NCI-H510A treated with DMSO at 0.1 percent for 48 hours (cell line): ENCODE data around the gene GSDME.

Experiments used
- DNase-seq: peaks from one replicate; lab custom pipeline; 2025; lab: John Stamatoyannopoulos, UW

GSDME gene

GRCh38 chr7:24722386-24723177, 34.7 kb downstream of the GSDME start:
- DNase-seq: peak; percentile 8

DNA sequence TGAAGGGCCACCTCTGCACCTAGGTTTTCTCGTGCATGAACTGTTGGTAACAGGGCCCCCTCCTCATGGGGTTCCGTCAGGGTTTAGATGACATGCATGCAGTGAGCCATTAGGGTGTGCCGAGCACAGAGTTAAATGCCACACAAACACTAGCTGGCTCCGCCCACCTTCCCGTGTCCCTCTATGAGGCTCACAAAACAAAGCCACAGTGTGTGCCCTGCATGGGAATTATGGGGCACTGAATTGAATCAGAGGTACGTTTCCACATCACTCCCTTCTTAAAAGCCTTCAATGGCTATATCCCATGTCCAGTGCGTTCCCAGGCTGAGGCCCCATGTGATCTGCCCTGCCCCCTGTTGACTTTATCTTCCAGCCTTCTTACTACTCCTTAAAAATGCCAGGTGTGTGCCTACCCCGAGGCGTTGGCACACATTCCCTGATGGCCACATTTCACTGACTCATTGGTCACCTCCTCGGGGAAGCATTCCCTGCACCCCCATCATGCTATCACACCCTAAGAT, 35.7 kb downstream of the GSDME start:
- no peak for DNase-seq

- DNase-seq: no peak
Observed at GRCh38 chr7:24720283-24720682, 37.0 kb downstream of the GSDME start.

DNA sequence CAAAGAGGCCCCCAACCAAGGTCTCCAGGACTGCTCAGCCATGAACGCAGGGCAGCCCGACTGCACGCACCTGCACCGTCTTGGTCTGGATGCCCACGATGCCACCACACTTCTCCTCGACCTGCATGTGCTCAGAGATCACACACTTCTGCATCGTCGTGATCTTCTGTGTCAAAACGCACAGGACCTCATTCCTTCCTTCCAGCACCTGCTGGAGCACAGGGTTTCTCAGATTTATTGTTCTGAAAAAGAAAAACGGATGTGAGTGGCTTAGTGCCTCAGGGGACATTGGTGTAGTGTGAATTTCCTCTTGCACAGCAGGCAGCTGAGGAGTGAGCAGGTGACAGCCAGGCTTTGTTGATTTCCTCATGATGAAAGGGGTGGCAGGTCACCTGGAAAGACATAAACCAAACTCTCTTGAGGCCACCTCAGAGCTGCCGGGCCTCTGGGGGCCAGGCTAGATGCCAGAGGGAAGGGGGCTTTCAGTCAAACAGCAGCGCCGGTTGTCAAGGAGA, 38.2 kb downstream of the GSDME start:
- peak; percentile 27 for DNase-seq

DNA sequence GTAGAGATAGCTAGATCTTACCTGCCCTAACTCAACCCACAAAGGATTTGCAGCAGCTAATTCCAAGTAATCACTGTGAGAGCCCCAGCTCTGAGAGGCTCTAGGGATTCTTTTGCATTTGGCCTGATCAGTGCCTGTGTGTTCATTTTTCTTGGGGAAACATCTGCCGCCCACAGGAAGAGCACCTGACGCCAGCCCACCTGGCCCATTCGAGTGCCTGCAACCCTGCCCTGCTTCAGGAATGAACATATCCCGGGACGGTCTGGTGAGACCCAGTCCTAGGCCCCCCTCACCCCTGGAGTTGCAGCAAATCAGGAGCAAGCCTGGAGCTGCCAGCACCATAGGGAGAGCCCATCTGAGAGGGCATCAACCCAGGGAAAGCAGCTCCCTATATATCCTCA, 38.8 kb downstream of the GSDME start:
- DNase-seq: no peak

- no peak for DNase-seq
Observed at GRCh38 chr7:24717694-24718320, 39.5 kb downstream of the GSDME start.

DNA sequence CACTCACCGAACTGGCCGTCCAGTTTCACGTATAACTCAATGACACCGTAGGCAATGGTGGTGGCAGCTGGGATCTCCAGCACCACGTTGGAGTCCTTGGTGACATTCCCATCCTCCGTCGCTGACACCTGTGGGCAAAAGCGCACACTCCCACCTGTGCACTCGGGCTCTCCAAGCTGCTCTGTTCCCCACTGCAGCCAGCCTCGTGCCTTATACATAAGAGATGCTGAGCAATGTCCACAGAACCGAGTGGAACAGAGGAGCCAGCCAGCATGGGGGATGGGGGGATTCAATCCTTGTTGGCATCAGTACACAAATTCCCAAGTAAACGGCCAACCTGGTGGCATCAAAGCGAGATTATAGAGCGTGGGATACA, 40.0 kb downstream of the GSDME start:
- no peak for DNase-seq

GRCh38 chr7:24716480-24717246, 40.6 kb downstream of the GSDME start:
- DNase-seq: no peak

DNA sequence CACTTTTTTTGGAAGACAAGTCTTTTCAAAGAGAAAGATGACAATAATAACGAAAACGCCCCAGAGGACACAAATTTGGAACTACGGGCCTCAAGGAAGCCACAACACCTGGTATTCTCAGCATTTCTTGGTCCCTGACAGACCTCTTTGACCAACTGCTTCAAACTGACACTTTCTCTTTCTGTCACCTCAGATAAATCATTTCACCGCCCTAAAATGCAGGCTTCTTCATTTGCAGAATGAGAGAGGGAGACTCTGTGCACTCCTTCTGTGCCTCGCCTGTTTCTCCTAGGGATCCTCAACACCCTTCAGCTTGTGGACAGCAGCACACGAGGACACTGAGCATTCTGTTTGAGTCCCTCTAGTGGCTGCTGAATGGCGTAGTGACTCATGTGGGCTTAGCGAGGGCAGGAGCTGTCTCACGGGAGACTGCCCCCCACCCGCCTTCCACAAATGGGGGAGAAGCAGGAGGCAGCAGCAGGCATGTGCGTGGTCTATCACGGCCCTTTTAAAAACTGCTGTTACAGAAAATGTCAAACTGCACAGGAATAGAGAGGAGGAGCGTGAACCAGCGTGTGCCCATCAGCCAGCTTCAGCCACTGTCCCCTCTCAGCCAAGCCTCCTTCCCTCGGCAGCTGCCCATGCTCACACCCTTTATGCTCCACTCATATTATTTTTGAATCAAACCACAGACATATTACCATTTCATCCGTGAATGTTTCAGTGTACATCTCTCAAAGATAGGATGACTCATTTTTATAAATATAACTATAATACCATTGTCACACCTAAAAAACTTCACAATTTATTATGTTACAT, 41.4 kb downstream of the GSDME start:
- no peak for DNase-seq

GRCh38 chr7:24715171-24715570, 42.1 kb downstream of the GSDME start:
- DNase-seq: no peak

DNA sequence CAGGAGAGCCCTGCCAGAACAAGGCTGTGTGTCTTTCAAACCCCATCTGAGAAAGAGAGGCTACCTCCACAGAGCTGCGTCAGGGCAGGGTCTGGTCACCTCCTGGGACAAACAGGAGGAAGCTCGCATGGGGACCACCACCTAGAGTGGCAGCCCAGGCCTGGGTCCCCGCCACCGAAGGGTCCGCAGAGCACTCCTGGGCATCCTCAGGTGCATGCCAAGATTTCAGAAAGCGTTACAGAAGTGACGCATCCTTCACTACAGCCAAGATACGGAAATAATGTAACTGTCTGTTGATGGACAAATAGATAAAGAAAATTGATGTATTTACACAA, 42.6 kb downstream of the GSDME start:
- no peak for DNase-seq

DNA sequence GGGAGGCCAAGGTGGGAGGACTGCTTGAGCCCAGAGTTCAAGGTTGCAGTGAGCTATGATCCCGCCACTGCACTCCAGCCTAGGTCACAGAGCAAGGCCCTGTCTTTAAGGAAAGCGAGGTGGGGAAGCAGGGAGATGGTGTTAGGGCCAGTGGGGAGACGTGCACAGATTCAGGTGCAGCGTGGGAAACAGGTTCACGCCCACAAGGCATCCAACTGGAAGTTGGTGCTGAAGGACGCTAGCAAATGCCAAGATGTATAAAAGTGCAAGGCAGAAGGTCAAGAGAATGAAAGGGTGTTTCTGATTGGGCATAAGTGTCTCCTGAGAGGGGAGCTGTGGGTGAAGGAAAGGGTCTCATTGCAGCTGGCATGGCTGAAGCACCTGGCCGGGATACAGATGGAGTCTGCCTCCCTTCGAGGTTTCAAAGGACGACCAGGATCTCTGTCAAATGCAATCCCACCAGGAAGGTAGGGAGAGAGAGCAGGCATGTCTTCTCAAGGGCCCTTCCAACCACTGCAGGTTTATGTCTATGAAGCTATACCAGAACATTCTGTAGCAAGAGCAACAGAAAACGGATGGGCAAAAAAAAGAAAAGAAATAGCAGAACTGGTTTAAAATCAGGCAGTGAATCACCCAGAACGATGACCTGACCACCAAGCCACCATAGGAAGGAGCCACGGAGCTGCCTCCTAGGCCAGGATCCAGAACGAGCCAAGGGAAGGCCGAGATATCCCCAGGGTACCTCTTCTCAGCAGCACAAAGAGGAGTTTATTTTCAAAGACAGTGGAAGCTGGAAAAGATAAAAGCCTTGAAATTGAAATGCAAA, 43.2 kb downstream of the GSDME start:
- DNase-seq: no peak

GRCh38 chr7:24713039-24713793, 44.0 kb downstream of the GSDME start:
- DNase-seq: no peak

DNA sequence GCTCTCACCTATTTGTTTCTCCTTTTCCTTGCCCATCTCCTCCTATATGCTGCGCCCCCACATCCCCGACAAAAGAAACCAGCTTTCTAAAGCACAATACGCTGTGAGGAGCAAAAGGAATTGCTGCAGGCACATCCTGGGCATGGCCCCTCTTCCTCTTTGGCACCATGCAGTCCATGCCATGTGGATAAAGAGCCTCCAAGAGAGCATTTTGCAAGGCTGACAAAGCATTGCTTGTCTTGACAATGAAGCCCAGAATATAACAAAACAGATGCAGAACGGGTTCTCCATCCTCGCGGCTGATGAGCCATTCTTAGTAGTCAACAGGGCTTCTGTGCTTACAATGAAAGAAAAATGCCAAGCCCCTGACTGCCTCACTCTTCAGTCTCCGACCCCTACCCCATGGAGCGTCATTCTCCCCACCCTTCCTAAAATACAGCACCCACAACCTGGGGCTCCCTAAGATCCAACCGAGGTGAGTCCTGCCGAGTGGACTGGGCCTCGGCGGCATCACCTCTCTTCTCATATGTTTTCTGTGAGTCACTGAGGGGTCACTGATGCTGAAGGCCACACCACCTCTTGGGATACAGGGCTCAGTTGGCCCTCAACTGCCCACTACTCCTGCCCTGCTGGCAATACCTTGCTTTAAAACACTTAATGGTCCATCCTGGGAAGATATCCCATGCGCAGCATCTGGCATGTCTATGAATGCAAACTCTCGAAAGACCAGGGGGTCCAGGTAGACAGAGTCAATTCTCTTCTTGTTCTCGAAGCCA, 47.5 kb downstream of the GSDME start:
- no peak for DNase-seq

DNA sequence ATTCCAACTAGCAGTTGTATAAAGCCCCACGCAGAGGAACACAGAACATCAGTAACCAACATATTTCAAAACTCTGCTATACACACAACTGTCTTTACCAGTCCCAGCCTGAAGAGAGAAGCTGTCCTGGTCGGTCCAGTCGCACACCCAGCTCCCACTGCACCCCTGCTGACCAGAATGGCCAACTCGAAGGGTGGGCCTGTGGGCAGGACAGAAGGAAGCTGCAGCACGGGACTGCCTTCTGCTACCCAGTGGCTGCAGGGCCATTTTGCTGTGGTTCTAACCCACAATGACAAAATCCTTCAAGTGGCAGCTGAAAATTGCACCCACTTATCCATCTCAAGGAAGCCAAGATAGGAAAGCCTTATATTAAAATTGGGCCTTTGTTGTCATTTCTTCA, 48.2 kb downstream of the GSDME start:
- no peak for DNase-seq

GRCh38 chr7:24707988-24708615, 49.2 kb downstream of the GSDME start:
- DNase-seq: no peak

DNA sequence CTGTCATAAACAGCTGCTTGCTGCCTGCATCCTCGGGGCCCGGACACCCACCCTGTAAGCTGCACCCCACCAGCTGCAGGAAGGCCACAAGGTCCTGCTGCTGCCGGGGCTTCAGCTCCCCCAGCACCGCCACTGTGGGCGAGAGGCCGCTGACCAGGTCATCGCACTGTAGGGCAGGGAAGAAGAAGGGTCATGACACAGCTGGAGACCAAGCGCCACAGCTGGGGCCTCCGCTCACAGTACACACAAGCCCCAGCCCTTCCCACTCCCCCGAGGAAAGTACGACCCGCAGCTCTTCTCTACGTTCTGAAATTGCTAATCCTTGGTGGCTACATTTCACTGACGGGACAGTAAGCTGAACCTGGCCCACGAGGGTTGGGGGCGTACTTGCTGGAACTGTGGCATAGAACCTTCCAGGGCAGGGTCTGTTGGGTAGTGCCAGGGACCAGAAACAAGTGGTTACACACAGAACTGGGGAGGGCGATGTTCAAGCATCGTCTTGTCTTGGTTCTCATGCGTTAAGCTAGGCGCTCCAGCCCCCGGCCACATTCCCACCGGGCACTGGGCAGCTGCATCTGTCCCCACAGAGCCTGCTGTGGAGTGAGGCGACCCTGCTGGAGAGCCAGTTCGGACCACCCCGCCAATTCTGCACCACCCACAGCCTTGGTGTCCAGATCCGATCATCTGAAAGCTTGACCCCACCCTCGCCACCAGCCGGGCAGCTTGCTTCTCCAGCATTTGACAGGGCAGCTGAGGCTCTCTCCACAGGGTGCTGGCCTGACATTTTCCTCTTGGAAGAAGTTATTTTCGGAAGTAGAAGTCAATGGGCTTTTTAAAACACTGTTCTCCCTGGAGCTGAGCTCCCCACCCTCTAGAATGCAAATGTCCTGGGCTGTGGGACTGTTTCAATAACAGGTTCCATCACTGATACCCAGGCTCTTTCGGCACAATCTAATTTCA, 50.8 kb downstream of the GSDME start:
- no peak for DNase-seq

GRCh38 chr7:24705461-24705954, 51.8 kb downstream of the GSDME start:
- DNase-seq: no peak
